Peyer's patch (tissue), 4 donors: Measurements from ENCODE around the gene SOX5. TPM values are rescaled to one million over a fixed set of nuclear protein-coding genes. Genes with fewer than 3 reads are reported as not detected.

Experiments
- DNase-seq, 3 donors: peaks; one replicate each; pipeline ENCODE4 v3.0.0-alpha.2; 2017 to 2019
- H3K27ac ChIP-seq, 4 donors: fragments of 200-600 bp; sonication (generic); one replicate each; pipeline ENCODE4 v1.5.1; 2016 to 2019
- H3K27me3 ChIP-seq, 2 donors: fragments of 200-600 bp; sonication (generic); one replicate each; pipeline ENCODE4 v1.5.1; 2019
- H3K36me3 ChIP-seq, 3 donors: fragments of 200-600 bp; sonication (generic); one replicate each; pipeline ENCODE4 v1.5.1; 2016 to 2019
- H3K4me1 ChIP-seq, 4 donors: fragments of 200-600 bp; sonication (generic); one replicate each; pipeline ENCODE4 v1.5.1; 2016 to 2019
- H3K4me3 ChIP-seq, 4 donors: fragments of 200-600 bp; sonication (generic); 1 replicate in 3 of 4; 2 replicates in 1 of 4; pipeline ENCODE4 v1.5.1; 2016 to 2019; ENCODE audit warnings: mild to moderate bottlenecking in 1 of 4
- H3K9me3 ChIP-seq, 4 donors: fragments of 200-600 bp; sonication (generic); one replicate each; pipeline ENCODE4 v1.5.1; 2016 to 2019; ENCODE audit warnings: mild to moderate bottlenecking in 1 of 4
- POLR2A ChIP-seq, 2 donors: fragments of 450-650 bp; IDR thresholded peaks; one replicate each; pipeline ENCODE4 v1.5.1; 2017; ENCODE audit warnings: antibody characterized with exemption in 2 of 2, mild to moderate bottlenecking in 2 of 2, moderate library complexity in 2 of 2
- total RNA-seq, 4 donors: library from RNA; depleted of rRNA; stranded (reverse); fragments of >200 nt; gene quantifications; one replicate each; pipeline ENCODE4 v1.1.0, GENCODE V29; 2016
- TF ChIP-seq, protein P1 (sequence below), 6 experiments: fragments of 450-650 bp in 4 of 6; fragments of 200-600 bp in 2 of 6; sonication (generic) in 1 of 6; IDR thresholded peaks; one replicate each; pipeline ENCODE4 v1.5.1; 2017 to 2019; ENCODE audit warnings: antibody characterized with exemption in 6 of 6, mild to moderate bottlenecking in 3 of 6, moderate library complexity in 1 of 6

Gene SOX5
- total RNA-seq, 4 donors from 2014 or later = 3.8 to 27.2 (median 11.6) TPM

DNA sequence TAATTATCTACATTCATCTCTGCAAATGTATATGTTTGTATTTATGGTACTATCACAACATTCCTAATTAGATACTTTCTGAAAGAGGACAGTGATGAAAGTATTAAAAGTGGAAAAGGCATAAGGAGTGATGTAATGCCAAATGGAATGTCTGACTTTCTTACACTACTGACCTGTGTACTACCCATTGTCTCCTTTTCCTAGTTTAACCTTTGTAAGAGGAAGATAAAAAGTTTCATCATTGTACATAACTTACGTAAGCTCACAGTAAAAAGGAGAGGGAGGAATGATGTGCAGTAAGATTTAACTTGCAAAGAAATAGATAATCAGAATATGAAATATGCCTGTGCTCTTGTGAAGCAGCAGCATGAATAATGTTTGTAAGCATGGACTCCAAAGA, 55.9 kb downstream of the SOX5 start:
- Histone ChIP-seq H3K27ac (no peak overlapping the region), H3K4me1 (no peaks in the 10 kb centered on the region)
- TF ChIP-seq POLR2A (IDR thresholded peaks at IDR 0.05) = no peak

DNA sequence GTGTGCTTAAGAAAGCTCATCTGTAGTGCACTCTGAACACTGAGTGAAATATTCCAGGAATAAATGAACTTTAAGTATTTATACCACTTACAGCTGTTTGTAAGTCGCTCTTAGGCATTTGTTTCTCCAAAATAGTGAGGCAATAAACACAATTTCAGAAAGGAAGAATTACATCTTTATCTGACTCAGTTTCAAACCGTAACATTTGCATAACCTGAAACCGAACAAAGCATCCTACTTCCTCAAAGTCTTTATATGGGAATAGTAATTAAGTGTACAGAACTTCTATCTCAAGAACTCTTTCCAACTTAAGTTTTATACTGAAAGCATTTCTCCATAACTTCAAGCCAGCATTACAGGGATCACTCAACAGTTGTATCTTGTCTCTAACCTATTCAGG, 58.4 kb downstream of the SOX5 start:
- H3K27ac ChIP-seq = no peak overlapping the region
- no peaks in the 10 kb centered on the region for H3K9me3 ChIP-seq
- H3K4me1 ChIP-seq = no peaks in the 10 kb centered on the region
- no peaks in the 10 kb centered on the region for H3K27me3 ChIP-seq
- H3K36me3 ChIP-seq = no peaks in the 10 kb centered on the region
- no peak for TF ChIP-seq POLR2A (IDR thresholded peaks at IDR 0.05)
- TF ChIP-seq, protein P1, sequence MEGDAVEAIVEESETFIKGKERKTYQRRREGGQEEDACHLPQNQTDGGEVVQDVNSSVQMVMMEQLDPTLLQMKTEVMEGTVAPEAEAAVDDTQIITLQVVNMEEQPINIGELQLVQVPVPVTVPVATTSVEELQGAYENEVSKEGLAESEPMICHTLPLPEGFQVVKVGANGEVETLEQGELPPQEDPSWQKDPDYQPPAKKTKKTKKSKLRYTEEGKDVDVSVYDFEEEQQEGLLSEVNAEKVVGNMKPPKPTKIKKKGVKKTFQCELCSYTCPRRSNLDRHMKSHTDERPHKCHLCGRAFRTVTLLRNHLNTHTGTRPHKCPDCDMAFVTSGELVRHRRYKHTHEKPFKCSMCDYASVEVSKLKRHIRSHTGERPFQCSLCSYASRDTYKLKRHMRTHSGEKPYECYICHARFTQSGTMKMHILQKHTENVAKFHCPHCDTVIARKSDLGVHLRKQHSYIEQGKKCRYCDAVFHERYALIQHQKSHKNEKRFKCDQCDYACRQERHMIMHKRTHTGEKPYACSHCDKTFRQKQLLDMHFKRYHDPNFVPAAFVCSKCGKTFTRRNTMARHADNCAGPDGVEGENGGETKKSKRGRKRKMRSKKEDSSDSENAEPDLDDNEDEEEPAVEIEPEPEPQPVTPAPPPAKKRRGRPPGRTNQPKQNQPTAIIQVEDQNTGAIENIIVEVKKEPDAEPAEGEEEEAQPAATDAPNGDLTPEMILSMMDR (IDR thresholded peaks at IDR 0.05) = no peak
- DNase-seq = no peak
- no peak overlapping the region for H3K4me3 ChIP-seq

More for the DNA sequence above, 55.9 kb downstream of the SOX5 start:
- Histone ChIP-seq H3K9me3 (no peaks in the 10 kb centered on the region), H3K36me3 (no peaks in the 10 kb centered on the region), H3K27me3 (no peaks in the 10 kb centered on the region), H3K4me3 (no peak overlapping the region)
- no peak for DNase-seq

DNA sequence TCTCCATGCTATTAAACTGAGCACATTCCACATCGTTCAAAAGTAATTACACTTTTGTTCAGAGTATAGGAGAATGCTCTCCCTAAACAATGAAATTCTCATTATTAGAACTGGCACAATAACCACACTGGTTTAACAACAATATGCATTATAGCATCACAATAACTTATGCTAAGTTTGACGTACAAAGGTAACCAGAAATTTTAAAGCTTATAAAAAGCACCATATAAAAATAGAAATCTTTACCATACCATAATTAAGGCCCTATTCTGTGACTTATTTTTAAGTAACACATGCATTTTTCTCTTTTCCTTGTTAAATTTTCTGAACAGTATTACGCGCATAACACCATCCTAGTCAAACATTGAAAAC, 60.4 kb downstream of the SOX5 start:
- no peaks in the 10 kb centered on the region for H3K27me3 ChIP-seq
- H3K27ac ChIP-seq = no peak overlapping the region
- no peak for DNase-seq
- H3K9me3 ChIP-seq = no peaks in the 10 kb centered on the region
- H3K36me3 ChIP-seq = no peaks in the 10 kb centered on the region
- TF ChIP-seq, protein P1 (IDR thresholded peaks at IDR 0.05) = no peak
- no peak for TF ChIP-seq POLR2A (IDR thresholded peaks at IDR 0.05)
- no peak overlapping the region for H3K4me3 ChIP-seq
- H3K4me1 ChIP-seq = no peaks in the 10 kb centered on the region

DNA sequence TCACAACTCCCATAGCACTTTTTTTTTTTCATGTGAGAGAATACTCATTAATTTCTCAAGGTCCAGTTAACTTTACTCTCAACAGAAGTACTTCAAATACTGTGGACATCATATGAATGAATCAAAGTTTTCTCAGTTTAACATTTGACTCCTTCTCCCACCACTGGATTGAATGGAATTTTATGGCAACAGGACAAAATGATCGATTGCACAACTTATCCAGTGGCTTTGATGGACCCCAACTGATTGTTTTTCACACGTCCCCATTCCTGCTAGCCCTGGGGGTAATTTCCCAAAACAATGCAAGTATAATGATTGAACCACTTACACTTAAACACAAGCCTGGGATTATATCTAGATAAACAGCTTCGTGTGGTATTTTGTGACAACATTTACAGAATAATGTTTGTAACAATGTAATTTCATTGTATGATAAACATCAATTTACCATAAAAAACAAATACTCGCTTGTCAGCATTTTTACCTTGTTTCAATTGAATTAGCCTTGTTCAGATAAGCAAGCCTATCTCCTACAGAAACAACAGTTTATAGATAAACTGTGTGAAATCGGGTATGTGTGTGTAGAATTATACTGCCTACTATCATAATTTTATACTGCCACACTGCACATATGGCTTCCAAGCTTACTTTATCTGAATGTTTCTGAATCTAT, 60.9 kb downstream of the SOX5 start:
- Histone ChIP-seq H3K27ac (no peak overlapping the region), H3K36me3 (no peaks in the 10 kb centered on the region), H3K9me3 (no peaks in the 10 kb centered on the region), H3K4me1 (no peaks in the 10 kb centered on the region), H3K4me3 (no peak overlapping the region), H3K27me3 (no peaks in the 10 kb centered on the region)
- TF ChIP-seq, protein P1 (IDR thresholded peaks at IDR 0.05) = no peak
- no peak for TF ChIP-seq POLR2A (IDR thresholded peaks at IDR 0.05)
- no peak for DNase-seq

DNA sequence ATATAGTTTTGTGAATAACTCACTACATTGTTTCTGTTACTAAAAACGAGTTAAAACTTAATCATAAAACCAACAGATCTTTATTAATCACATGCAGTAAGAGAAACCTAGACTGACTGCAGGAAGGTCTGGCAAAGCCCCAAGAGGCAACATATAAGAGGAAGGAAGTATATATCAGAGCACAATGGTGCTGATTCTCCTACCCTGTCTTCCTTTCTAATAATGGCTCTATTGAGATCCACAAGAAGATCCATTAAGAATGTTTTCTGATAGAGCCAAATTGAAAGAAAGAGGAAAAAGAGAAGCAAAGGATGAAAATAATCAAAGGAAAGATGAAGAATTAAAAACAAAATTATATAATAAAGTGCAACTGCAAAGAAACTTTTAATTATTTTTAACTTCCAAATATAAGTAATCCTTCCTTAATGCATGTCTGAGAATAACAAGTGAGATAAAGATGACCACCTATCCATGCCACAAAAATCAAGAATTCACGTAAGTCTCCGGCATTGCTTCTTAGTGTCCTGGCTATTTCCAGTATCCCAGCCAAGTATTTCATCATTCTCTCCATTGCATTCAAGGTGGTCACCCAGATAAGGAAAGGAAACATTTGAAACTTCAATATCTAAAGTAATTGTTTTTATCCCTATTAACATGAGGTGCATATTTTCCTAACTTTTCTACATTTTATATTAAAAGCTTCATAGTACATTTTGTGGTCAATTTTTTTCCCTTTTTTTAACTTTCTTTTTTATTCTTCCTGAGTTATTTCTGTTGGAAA, 62.2 kb downstream of the SOX5 start:
- DNase-seq = no peak
- TF ChIP-seq POLR2A (IDR thresholded peaks at IDR 0.05) = no peak
- TF ChIP-seq, protein P1 (IDR thresholded peaks at IDR 0.05) = no peak
- H3K27ac ChIP-seq = no peak overlapping the region
- no peaks in the 10 kb centered on the region for H3K36me3 ChIP-seq
- H3K27me3 ChIP-seq = no peaks in the 10 kb centered on the region
- no peaks in the 10 kb centered on the region for H3K4me1 ChIP-seq
- H3K4me3 ChIP-seq = no peak overlapping the region
- no peaks in the 10 kb centered on the region for H3K9me3 ChIP-seq

DNA sequence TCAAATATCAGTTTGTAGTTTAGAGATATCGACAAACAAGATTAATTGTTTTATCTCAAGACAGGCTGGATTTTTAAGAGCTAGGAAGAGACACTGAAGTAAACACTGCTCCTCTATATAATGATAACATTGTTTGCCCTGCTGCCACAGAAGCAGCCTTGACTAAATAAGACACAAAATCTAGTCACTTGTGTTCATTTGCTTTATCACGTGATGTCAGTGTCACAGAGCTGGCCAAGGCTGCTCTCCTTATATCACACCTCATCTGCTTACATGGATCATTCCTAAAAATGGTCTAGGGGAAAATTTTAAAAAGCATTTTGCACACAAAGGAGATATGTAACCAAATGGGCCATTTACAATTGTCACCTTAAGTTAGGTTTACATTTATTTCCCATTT, 64.1 kb downstream of the SOX5 start:
- no peaks in the 10 kb centered on the region for H3K27me3 ChIP-seq
- no peaks in the 10 kb centered on the region for H3K4me1 ChIP-seq
- no peak overlapping the region for H3K27ac ChIP-seq
- H3K36me3 ChIP-seq = no peaks in the 10 kb centered on the region
- no peak overlapping the region for H3K4me3 ChIP-seq
- DNase-seq = no peak
- TF ChIP-seq POLR2A (IDR thresholded peaks at IDR 0.05) = no peak
- TF ChIP-seq, protein P1 (IDR thresholded peaks at IDR 0.05) = no peak
- H3K9me3 ChIP-seq = no peaks in the 10 kb centered on the region
